ENCODE data around the gene HDAC11. TPM values are rescaled to one million over a fixed set of nuclear protein-coding genes. Genes with fewer than 3 reads are reported as not detected.

The HDAC11 gene
- total RNA-seq, 2 experiments from 2014 or later, result 0.74 to 1.1 TPM

- DNase-seq (ENCODE audit: low spot score), result no peak
- ChIA-PET POLR2A (no interaction called here), CTCF (ENCODE audit: unreplicated experiment) (no interaction called here)
- no peak overlapping the region for H3K4me3 ChIP-seq (ENCODE audit: low read depth, low read length, poor library complexity, severe bottlenecking)
- H2AFZ ChIP-seq (ENCODE audit: low read length), result no peak overlapping the region
- TF ChIP-seq, protein P1, sequence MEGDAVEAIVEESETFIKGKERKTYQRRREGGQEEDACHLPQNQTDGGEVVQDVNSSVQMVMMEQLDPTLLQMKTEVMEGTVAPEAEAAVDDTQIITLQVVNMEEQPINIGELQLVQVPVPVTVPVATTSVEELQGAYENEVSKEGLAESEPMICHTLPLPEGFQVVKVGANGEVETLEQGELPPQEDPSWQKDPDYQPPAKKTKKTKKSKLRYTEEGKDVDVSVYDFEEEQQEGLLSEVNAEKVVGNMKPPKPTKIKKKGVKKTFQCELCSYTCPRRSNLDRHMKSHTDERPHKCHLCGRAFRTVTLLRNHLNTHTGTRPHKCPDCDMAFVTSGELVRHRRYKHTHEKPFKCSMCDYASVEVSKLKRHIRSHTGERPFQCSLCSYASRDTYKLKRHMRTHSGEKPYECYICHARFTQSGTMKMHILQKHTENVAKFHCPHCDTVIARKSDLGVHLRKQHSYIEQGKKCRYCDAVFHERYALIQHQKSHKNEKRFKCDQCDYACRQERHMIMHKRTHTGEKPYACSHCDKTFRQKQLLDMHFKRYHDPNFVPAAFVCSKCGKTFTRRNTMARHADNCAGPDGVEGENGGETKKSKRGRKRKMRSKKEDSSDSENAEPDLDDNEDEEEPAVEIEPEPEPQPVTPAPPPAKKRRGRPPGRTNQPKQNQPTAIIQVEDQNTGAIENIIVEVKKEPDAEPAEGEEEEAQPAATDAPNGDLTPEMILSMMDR (conservative IDR thresholded peaks at IDR 0.05; ENCODE audit: low read length), result no peak
- TF ChIP-seq EZH2phosphoT487 (IDR thresholded peaks at IDR 0.05; ENCODE audit: borderline replicate concordance, low read depth, low read length), result no peak
- no peaks in the 10 kb centered on the region for H3K9me2 ChIP-seq (ENCODE audit: insufficient read depth, low read length)
- no peaks in the 10 kb centered on the region for H3K79me2 ChIP-seq (ENCODE audit: insufficient read depth, low read depth, low read length)
- no peak overlapping the region for H3K27ac ChIP-seq (ENCODE audit: low read depth, low read length, poor library complexity, severe bottlenecking)
- intact Hi-C loops (cut with micrococcal nuclease; ENCODE audit: unreplicated experiment), result no loop called here
- BruUV-seq (replicated peaks), result no TSS peak
- no peaks in the 10 kb centered on the region for H3K4me1 ChIP-seq (ENCODE audit: insufficient read depth, low read length, poor library complexity, severe bottlenecking)
- H3K9me3 ChIP-seq (ENCODE audit: low read length), result no peaks in the 10 kb centered on the region
- no peaks in the 10 kb centered on the region for H3K36me3 ChIP-seq (ENCODE audit: insufficient read depth, low read length)
- H4K20me1 ChIP-seq (ENCODE audit: insufficient read depth, low read length), result no peaks in the 10 kb centered on the region
- H3K4me2 ChIP-seq (ENCODE audit: low read length), result no peak overlapping the region
These were observed 55.4 kb downstream of the HDAC11 start for GRCh38 chr3:13535526-13535875.

GRCh38 chr3:13535905-13536304 lies 55.8 kb downstream of the HDAC11 start:
- H3K4me2 ChIP-seq (ENCODE audit: low read length), result no peak overlapping the region
- no peak overlapping the region for H2AFZ ChIP-seq (ENCODE audit: low read length)
- no peak overlapping the region for H3K4me3 ChIP-seq (ENCODE audit: low read depth, low read length, poor library complexity, severe bottlenecking)
- POLR2A ChIA-PET, result no interaction called here
- H3K27ac ChIP-seq (ENCODE audit: low read depth, low read length, poor library complexity, severe bottlenecking), result no peak overlapping the region
- no peaks in the 10 kb centered on the region for H3K79me2 ChIP-seq (ENCODE audit: insufficient read depth, low read depth, low read length)
- TF ChIP-seq, protein P1 (conservative IDR thresholded peaks at IDR 0.05; ENCODE audit: low read length), result no peak
- no peak for TF ChIP-seq EZH2phosphoT487 (IDR thresholded peaks at IDR 0.05; ENCODE audit: borderline replicate concordance, low read depth, low read length)
- CTCF ChIA-PET (ENCODE audit: unreplicated experiment), result no interaction called here
- H4K20me1 ChIP-seq (ENCODE audit: insufficient read depth, low read length), result no peaks in the 10 kb centered on the region
- no peaks in the 10 kb centered on the region for H3K9me3 ChIP-seq (ENCODE audit: low read length)
- no peaks in the 10 kb centered on the region for H3K9me2 ChIP-seq (ENCODE audit: insufficient read depth, low read length)
- no TSS peak for BruUV-seq (replicated peaks)
- intact Hi-C loops (cut with micrococcal nuclease; ENCODE audit: unreplicated experiment), result no loop called here
- H3K36me3 ChIP-seq (ENCODE audit: insufficient read depth, low read length), result no peaks in the 10 kb centered on the region
- no peaks in the 10 kb centered on the region for H3K4me1 ChIP-seq (ENCODE audit: insufficient read depth, low read length, poor library complexity, severe bottlenecking)
- no peak for DNase-seq (ENCODE audit: low spot score)

GRCh38 chr3:13536432-13536831 lies 56.3 kb downstream of the HDAC11 start:
- DNase-seq (ENCODE audit: low spot score), result no peak
- POLR2A ChIA-PET, result no interaction called here
- no TSS peak for BruUV-seq (replicated peaks)
- TF ChIP-seq, protein P1 (conservative IDR thresholded peaks at IDR 0.05; ENCODE audit: low read length), result no peak
- TF ChIP-seq EZH2phosphoT487 (IDR thresholded peaks at IDR 0.05; ENCODE audit: borderline replicate concordance, low read depth, low read length), result no peak
- Histone ChIP-seq H4K20me1 (ENCODE audit: insufficient read depth, low read length) (no peaks in the 10 kb centered on the region), H2AFZ (ENCODE audit: low read length) (no peak overlapping the region), H3K27ac (ENCODE audit: low read depth, low read length, poor library complexity, severe bottlenecking) (no peak overlapping the region), H3K4me3 (ENCODE audit: low read depth, low read length, poor library complexity, severe bottlenecking) (no peak overlapping the region), H3K9me3 (ENCODE audit: low read length) (no peaks in the 10 kb centered on the region), H3K4me2 (ENCODE audit: low read length) (no peak overlapping the region), H3K36me3 (ENCODE audit: insufficient read depth, low read length) (no peaks in the 10 kb centered on the region), H3K4me1 (ENCODE audit: insufficient read depth, low read length, poor library complexity, severe bottlenecking) (no peaks in the 10 kb centered on the region), H3K9me2 (ENCODE audit: insufficient read depth, low read length) (no peaks in the 10 kb centered on the region), H3K79me2 (ENCODE audit: insufficient read depth, low read depth, low read length) (no peaks in the 10 kb centered on the region)
- intact Hi-C loops (cut with micrococcal nuclease; ENCODE audit: unreplicated experiment), result no loop called here
- CTCF ChIA-PET (ENCODE audit: unreplicated experiment), result no interaction called here

All from OCI-LY7 (cell line).